ENCODE data around the gene CLN6.
"Not testable (repeated sequence)": the region's sequence is repeated elsewhere in the genome, so short reads cannot be mapped to it uniquely, and the experiment has no call there.

The CLN6 gene

GRCh38 chr15:68256675-68257450 is 27.3 kb upstream of the CLN6 start:
- peak; percentile 93 for DNase-seq (ENCODE audit: low spot score)

- peak; percentile 75 for DNase-seq (ENCODE audit: low spot score)
Measured at GRCh38 chr15:68252925-68253534, 23.5 kb upstream of the CLN6 start.

- DNase-seq (ENCODE audit: low spot score) = no peak
Measured at GRCh38 chr15:68249058-68249713, 19.7 kb upstream of the CLN6 start.

GRCh38 chr15:68244235-68244634 is 14.7 kb upstream of the CLN6 start:
- no peak for DNase-seq (ENCODE audit: low spot score)

GRCh38 chr15:68241088-68241935 is 11.8 kb upstream of the CLN6 start:
- no peak for DNase-seq (ENCODE audit: low spot score)

- no peak for DNase-seq (ENCODE audit: low spot score)
Measured at GRCh38 chr15:68239025-68239424, 9.5 kb upstream of the CLN6 start.

- DNase-seq (ENCODE audit: low spot score) = no peak
Measured at GRCh38 chr15:68235022-68235421, 5.5 kb upstream of the CLN6 start.

- not testable (repeated sequence) for DNase-seq (ENCODE audit: low spot score)
Measured at GRCh38 chr15:68234520-68234919, 5.0 kb upstream of the CLN6 start.

GRCh38 chr15:68234060-68234459 is 4.5 kb upstream of the CLN6 start:
- no peak for DNase-seq (ENCODE audit: low spot score)

GRCh38 chr15:68232937-68233336 is 3.4 kb upstream of the CLN6 start:
- peak; percentile 54 for DNase-seq (ENCODE audit: low spot score)

- no peak for DNase-seq (ENCODE audit: low spot score)
Measured at GRCh38 chr15:68232449-68232848, 2.9 kb upstream of the CLN6 start.

- no peak for DNase-seq (ENCODE audit: low spot score)
Measured at GRCh38 chr15:68231102-68231818, 1.7 kb upstream of the CLN6 start.

GRCh38 chr15:68230157-68231100 is 901 bp upstream of the CLN6 start:
- DNase-seq (ENCODE audit: low spot score) = no peak

GRCh38 chr15:68228971-68229385 is 550 bp downstream of the CLN6 start:
- no peak for DNase-seq (ENCODE audit: low spot score)

- no peak for DNase-seq (ENCODE audit: low spot score)
Measured at GRCh38 chr15:68228143-68228970, 1.2 kb downstream of the CLN6 start.

GRCh38 chr15:68227643-68228142 is 1.8 kb downstream of the CLN6 start:
- no peak for DNase-seq (ENCODE audit: low spot score)

GRCh38 chr15:68225442-68225841 is 4.1 kb downstream of the CLN6 start:
- not testable (repeated sequence) for DNase-seq (ENCODE audit: low spot score)

- DNase-seq (ENCODE audit: low spot score) = no peak
Measured at GRCh38 chr15:68224546-68225250, 4.8 kb downstream of the CLN6 start.

- DNase-seq (ENCODE audit: low spot score) = no peak
Measured at GRCh38 chr15:68224108-68224507, 5.4 kb downstream of the CLN6 start.
